K562 (cell line): ENCODE data around the gene HOOK1. TPM values are rescaled to one million over a fixed set of nuclear protein-coding genes. Genes with fewer than 3 reads are reported as not detected.
"Not testable (repeated sequence)": the region's sequence is repeated elsewhere in the genome, so short reads cannot be mapped to it uniquely, and the experiment has no call there.

Experiments used
- ATAC-seq: fragments of 200-7000 bp; cut with Tn5 transposase; 3 replicates; pipeline ENCODE4 v1.9.1; 2020; ENCODE audit warnings: moderate library complexity
- BruUV-seq: library from RNA; stranded (reverse); fragments of 400-500 nt; replicated peaks from 2 replicates; lab custom pipeline; 2021; lab: Mats Ljungman, UMichigan
- CTCF ChIA-PET: fragments of 300-600 bp; formaldehyde crosslinking; extraction: SDS; loops from one replicate; lab custom pipeline; 2021; ENCODE audit warnings: low intra/inter-chr PET ratio; lab: Yijun Ruan, JAX
- POLR2A ChIA-PET: fragments of 300-600, 350-650 bp; sonication (Branson Sonifier 250); formaldehyde crosslinking; extraction: SDS; loops from one replicate; lab custom pipeline; 2021; ENCODE audit warnings: antibody characterized with exemption, inconsistent platforms; lab: Yijun Ruan, JAX
- DNase-seq, 4 experiments: peaks; one replicate each; pipeline versions ENCODE4 v3.0.0 to v3.0.0-alpha.2; 2011 to 2018; ENCODE audit warnings: low spot score in 3 of 4, mixed read lengths in 3 of 4; ENCODE audit errors: extremely low read depth in 1 of 4
- FAIRE-seq: peaks from 2 replicates; lab custom pipeline; 2011; peaks lifted over from hg19 to GRCh38; lab: Jason Lieb, UNC
- H2AFZ ChIP-seq: 2 replicates; pipeline ENCODE4 v1.6.0; 2011; ENCODE audit warnings: low read depth, low read length, control low read depth, inconsistent platforms
- H3K27ac ChIP-seq: fragments of 200-600 bp; 3 replicates; pipeline ENCODE4 v1.8.0; 2011; ENCODE audit warnings: low read depth, mild to moderate bottlenecking, control low read depth, inconsistent platforms, low read length, moderate library complexity, mixed read lengths; ENCODE audit errors: extremely low read depth
- H3K27me3 ChIP-seq, 2 experiments: fragments of 300-600 bp in 1 of 2; 2 replicates in 1 of 2; 3 replicates in 1 of 2; pipeline versions ENCODE4 v1.6.0 to v1.8.0; 2011; ENCODE audit warnings: inconsistent platforms in 2 of 2, low read length in 2 of 2, mild to moderate bottlenecking in 1 of 2, mixed read lengths in 1 of 2, moderate library complexity in 1 of 2; ENCODE audit not compliant: control insufficient read depth in 2 of 2, insufficient read depth in 2 of 2
- H3K36me3 ChIP-seq: fragments of 300-600 bp; 3 replicates; pipeline ENCODE4 v1.8.0; 2011; ENCODE audit warnings: mild to moderate bottlenecking, low read length, inconsistent platforms; ENCODE audit not compliant: control insufficient read depth, insufficient read depth
- H3K4me1 ChIP-seq, 2 experiments: fragments of 200-600 bp in 1 of 2; replicated peaks in 1 of 2; 2 replicates in 1 of 2; 3 replicates in 1 of 2; pipeline versions ENCODE4 v1.5.1 to v1.8.0; 2011; ENCODE audit warnings: inconsistent platforms in 2 of 2, low read length in 2 of 2, mild to moderate bottlenecking in 1 of 2, mixed read lengths in 1 of 2, moderate library complexity in 1 of 2; ENCODE audit not compliant: control insufficient read depth in 2 of 2, insufficient read depth in 2 of 2
- H3K4me2 ChIP-seq: 2 replicates; pipeline ENCODE4 v1.6.1; 2011; ENCODE audit warnings: low read length, control low read depth, inconsistent platforms, mixed read lengths; ENCODE audit not compliant: insufficient read depth
- H3K4me3 ChIP-seq: fragments of 200-600 bp; sonication (generic), shearing (Covaris generic); 2 replicates; pipeline ENCODE4 v1.5.1; 2016; ENCODE audit warnings: control low read depth, inconsistent platforms
- H3K79me2 ChIP-seq: fragments of 200-600 bp; 3 replicates; pipeline ENCODE4 v1.8.0; 2011; ENCODE audit warnings: low read length, inconsistent platforms; ENCODE audit not compliant: control insufficient read depth, insufficient read depth
- H3K9ac ChIP-seq, 2 experiments: 2 replicates each; pipeline versions ENCODE4 v1.6.0 to v1.6.1; 2011; ENCODE audit warnings: low read depth in 2 of 2, low read length in 2 of 2, control low read depth in 1 of 2, inconsistent platforms in 1 of 2, mild to moderate bottlenecking in 1 of 2, mixed read lengths in 1 of 2; ENCODE audit not compliant: insufficient read depth in 1 of 2
- H3K9me1 ChIP-seq: one replicate; pipeline ENCODE4 v1.6.0; 2011; ENCODE audit warnings: inconsistent platforms, mild to moderate bottlenecking, low read length, moderate library complexity; ENCODE audit not compliant: control insufficient read depth, insufficient read depth
- H3K9me3 ChIP-seq: replicated peaks from 2 replicates; pipeline ENCODE4 v1.5.1; 2011; ENCODE audit warnings: low read depth, low read length, inconsistent platforms; ENCODE audit not compliant: control insufficient read depth, insufficient read depth
- H4K20me1 ChIP-seq: replicated peaks from 2 replicates; pipeline ENCODE4 v1.6.1; 2011; ENCODE audit warnings: low read length, inconsistent platforms, mixed read lengths; ENCODE audit not compliant: control insufficient read depth, insufficient read depth
- CBFA2T3 ChIP-seq: fragments of 450-650 bp; IDR thresholded peaks from 2 replicates; pipeline ENCODE4 v1.6.1; 2017
- MEF2A ChIP-seq: IDR thresholded peaks from 2 replicates; pipeline ENCODE4 v1.6.1; 2011; ENCODE audit warnings: low read depth, mild to moderate bottlenecking, low read length, moderate library complexity; ENCODE audit not compliant: control insufficient read depth
- NR2C2 ChIP-seq, 2 experiments: fragments of 200-800 bp in 1 of 2; sonication (Bioruptor generic) in 1 of 2; sonication (generic) in 1 of 2; formaldehyde crosslinking in 1 of 2; IDR thresholded peaks; 2 replicates each; pipeline versions ENCODE4 v1.6.1 to v1.8.0; 2016 to 2022; ENCODE audit warnings: mild to moderate bottlenecking in 1 of 2, missing compliant biosample characterization in 1 of 2, missing genetic modification characterization in 1 of 2, missing genetic modification reagents in 1 of 2
- RBFOX2 ChIP-seq: fragments of 200-400 bp; formaldehyde crosslinking; IDR thresholded peaks from 2 replicates; pipeline ENCODE4 v1.6.1; 2017; ENCODE audit warnings: low read depth, mild to moderate bottlenecking, low read length, moderate library complexity
- TBL1XR1 ChIP-seq, 2 experiments: IDR thresholded peaks; 2 replicates each; pipeline ENCODE4 v1.6.1; 2012; ENCODE audit warnings: improper control_type of control experiment in 2 of 2, low read length in 2 of 2, mild to moderate bottlenecking in 1 of 2
- ZNF146 ChIP-seq: IDR thresholded peaks from one replicate; pipeline ENCODE4 v1.6.1; 2018; ENCODE audit warnings: missing compliant biosample characterization; ENCODE audit not compliant: unreplicated experiment
- WGBS: fragments of 100-300 bp; shearing (Covaris generic); methylation state at CpG from one replicate; pipeline ENCODE4 v1.1.6; 2016; ENCODE audit warnings: low coverage, mixed read lengths; ENCODE audit not compliant: insufficient coverage; ENCODE audit errors: missing lambda C conversion rate; 5-methylcytosine and 5-hydroxymethylcytosine counted together
- in situ Hi-C: fragments of 300-500 bp; cut with MboI; formaldehyde crosslinking; loops from 4 replicates; pipeline ENCODE4 v1.15.0; 2018; ENCODE audit warnings: inconsistent platforms, mixed read lengths
- intact Hi-C: fragments of 100-400 bp; cut with micrococcal nuclease; formaldehyde crosslinking; loops from 2 replicates; pipeline ENCODE4 v1.14.2; 2022
- polyA plus RNA-seq, 8 experiments: library from polyadenylated mRNA; depleted of rRNA in 4 of 8; stranded (reverse) in 5 of 8; unstranded in 3 of 8; fragments of >200 nt; fragmentation: Nextera tagmentation in 2 of 8; fragmentation: Illumina TruSeq in 1 of 8; extraction: Ambion mirVana in 2 of 8; extraction: Trizol in 1 of 8; gene quantifications; 2 replicates each; pipeline versions ENCODE4 v1.2.1 to v1.2.3, GENCODE V29; 2011 to 2014; ENCODE audit warnings: inconsistent platforms in 1 of 8, missing spikeins in 1 of 8
- total RNA-seq, 7 experiments: library from RNA; depleted of rRNA in 6 of 7; stranded (reverse); fragments of >200 nt in 6 of 7; fragmentation: Illumina TruSeq in 2 of 7; extraction: Trizol in 2 of 7; gene quantifications; 2 replicates each; pipeline versions ENCODE4 v1.2.1 to v1.2.3, GENCODE V29; 2011 to 2021; ENCODE audit warnings: low replicate concordance in 1 of 7

The HOOK1 gene
- total and polyA plus RNA-seq, 9 of the 15 experiments (the other 6 are each of a cell fraction or from before 2014, with no cell fraction given), result 0.11 to 0.18 TPM; not detected in 7

DNA sequence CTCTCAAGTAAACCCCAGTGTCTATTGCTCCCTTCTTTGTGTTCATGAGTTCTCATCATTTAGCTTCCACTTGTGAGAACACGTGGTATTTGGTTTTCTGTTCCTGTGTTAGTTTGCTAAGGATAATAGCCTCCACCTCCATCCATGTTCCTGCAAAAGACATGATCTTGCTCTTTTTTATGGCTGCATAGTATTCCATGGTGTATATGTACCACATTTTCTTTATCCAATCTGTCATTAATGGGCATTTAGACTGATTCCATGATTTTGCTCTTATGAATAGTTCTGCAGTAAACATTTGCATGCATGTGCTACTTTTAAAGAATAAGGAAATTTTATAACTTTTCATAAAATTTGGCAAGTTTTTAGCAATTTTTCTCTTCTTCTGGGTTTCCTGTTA lies 40.5 kb downstream of the HOOK1 start:
- CTCF ChIA-PET, H3K36me3 ChIP-seq, H2AFZ ChIP-seq, H3K27me3 ChIP-seq, in situ Hi-C loops, H3K4me1 ChIP-seq, POLR2A ChIA-PET, H3K27ac ChIP-seq, DNase-seq, H4K20me1 ChIP-seq, FAIRE-seq, intact Hi-C loops, H3K9ac ChIP-seq, H3K4me2 ChIP-seq, H3K9me3 ChIP-seq, H3K9me1 ChIP-seq, H3K79me2 ChIP-seq, H3K4me3 ChIP-seq, BruUV-seq, ATAC-seq: not testable (repeated sequence)
- TF ChIP-seq ZNF146 (CRISPR knock-in tag), result peak; percentile 28
- 0% methylated on average over 1 of the region's 1 CpG for WGBS

DNA sequence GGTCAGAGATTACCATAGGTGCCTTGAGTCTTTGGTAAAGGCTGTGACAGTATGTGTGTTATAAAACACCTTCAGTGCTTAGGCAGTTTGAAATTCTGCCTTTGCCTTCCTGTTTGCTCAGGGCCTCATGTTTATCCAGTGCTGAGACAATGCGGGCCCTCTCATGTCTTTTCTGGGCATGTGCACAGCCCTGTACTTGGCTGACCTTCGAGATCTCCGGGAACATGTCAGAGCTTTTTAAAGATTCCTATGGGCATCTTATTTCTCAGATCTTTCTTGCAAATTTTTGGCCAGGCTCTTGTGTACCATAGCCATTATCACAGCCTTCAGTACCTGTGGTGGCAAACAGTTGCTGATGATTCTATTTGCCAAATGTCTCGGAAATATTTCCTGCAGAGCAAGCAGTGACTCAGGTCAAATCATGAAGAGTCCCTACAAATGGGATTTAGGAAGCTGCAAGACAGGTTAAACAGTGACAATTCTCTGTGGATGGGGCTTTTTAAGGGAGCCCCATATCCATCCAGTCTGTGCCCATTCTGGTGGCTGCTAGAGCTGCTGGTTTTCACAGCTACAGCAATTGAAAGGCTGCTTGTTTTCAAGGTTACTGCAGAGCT lies 42.1 kb downstream of the HOOK1 start:
- Histone ChIP-seq H2AFZ (no peak overlapping the region), H3K9ac (no peak overlapping the region), H3K9me3 (no peaks in the 10 kb centered on the region; the same call in 1 of the 2 replicates), H3K79me2 (no peaks in the 10 kb centered on the region), H3K4me1 (no peaks in the 10 kb centered on the region), H3K4me2 (no peak overlapping the region), H3K36me3 (no peaks in the 10 kb centered on the region), H3K27ac (no peak overlapping the region), H3K27me3 (no peaks in the 10 kb centered on the region), H3K9me1 (no peaks in the 10 kb centered on the region), H3K4me3 (no peak overlapping the region), H4K20me1 (no peaks in the 10 kb centered on the region)
- TF ChIP-seq RBFOX2, result no peak
- TF ChIP-seq NR2C2 (CRISPR knock-in tag; IDR thresholded peaks at IDR 0.05), result no peak
- TF ChIP-seq NR2C2 (tag; IDR thresholded peaks at IDR 0.05), result no peak
- TF ChIP-seq CBFA2T3, result no peak
- TF ChIP-seq TBL1XR1 (IDR thresholded peaks at IDR 0.05; ENCODE audit: low read length in 2 of 2), result no peak
- TF ChIP-seq MEF2A, result no peak
- CTCF ChIA-PET, result no interaction called here
- DNase-seq (no peak), FAIRE-seq (no peak), ATAC-seq (no peak)
- intact Hi-C loops (no loop called here), in situ Hi-C loops (no loop called here)
- no TSS peak for BruUV-seq
- POLR2A ChIA-PET, result no interaction called here
- WGBS, result 2% methylated on average over 4 of the region's 4 CpGs
